Measurements from ENCODE around the gene ALKBH5.

The ALKBH5 gene

GRCh38 chr17:18224053-18224386 is 40.4 kb downstream of the ALKBH5 start:
- DNase-seq (ENCODE audit: low read depth): no peak

GRCh38 chr17:18224387-18225120 is 40.9 kb downstream of the ALKBH5 start:
- DNase-seq (ENCODE audit: low read depth): no peak

- peak; percentile 85 for DNase-seq (ENCODE audit: low read depth)
These were observed 41.6 kb downstream of the ALKBH5 start, which contains the start of gene LLGL1 for GRCh38 chr17:18225121-18225641. Gene LLGL1 (plus strand): TSS chr17:18225635. CDS start chr17:18225683, 48 bp downstream.

GRCh38 chr17:18225642-18226283 is 42.1 kb downstream of the ALKBH5 start:
- no peak for DNase-seq (ENCODE audit: low read depth)

- DNase-seq (ENCODE audit: low read depth): no peak
These were observed 42.8 kb downstream of the ALKBH5 start for GRCh38 chr17:18226284-18226945.

- DNase-seq (ENCODE audit: low read depth): no peak
These were observed 44.0 kb downstream of the ALKBH5 start for GRCh38 chr17:18227635-18228034.

GRCh38 chr17:18228176-18228682 is 44.6 kb downstream of the ALKBH5 start:
- no peak for DNase-seq (ENCODE audit: low read depth)

- DNase-seq (ENCODE audit: low read depth): no peak
These were observed 45.6 kb downstream of the ALKBH5 start for GRCh38 chr17:18229254-18229653.

- DNase-seq (ENCODE audit: low read depth): no peak
These were observed 46.1 kb downstream of the ALKBH5 start for GRCh38 chr17:18229771-18230170.

GRCh38 chr17:18230288-18231141 is 46.9 kb downstream of the ALKBH5 start:
- no peak for DNase-seq (ENCODE audit: low read depth)

GRCh38 chr17:18231164-18231563 is 47.5 kb downstream of the ALKBH5 start:
- DNase-seq (ENCODE audit: low read depth): no peak

- no peak for DNase-seq (ENCODE audit: low read depth)
These were observed 50.3 kb downstream of the ALKBH5 start for GRCh38 chr17:18233803-18234518.

- DNase-seq (ENCODE audit: low read depth): no peak
These were observed 51.3 kb downstream of the ALKBH5 start for GRCh38 chr17:18234853-18235380.

GRCh38 chr17:18235743-18236256 is 52.2 kb downstream of the ALKBH5 start:
- no peak for DNase-seq (ENCODE audit: low read depth)

- DNase-seq (ENCODE audit: low read depth): no peak
These were observed 52.9 kb downstream of the ALKBH5 start for GRCh38 chr17:18236494-18236893.

- no peak for DNase-seq (ENCODE audit: low read depth)
These were observed 53.8 kb downstream of the ALKBH5 start for GRCh38 chr17:18237461-18237860.

- no peak for DNase-seq (ENCODE audit: low read depth)
These were observed 54.7 kb downstream of the ALKBH5 start for GRCh38 chr17:18238299-18238698.

- DNase-seq (ENCODE audit: low read depth): no peak
These were observed 56.8 kb downstream of the ALKBH5 start for GRCh38 chr17:18240449-18240848.

GRCh38 chr17:18241229-18241871 is 57.7 kb downstream of the ALKBH5 start:
- DNase-seq (ENCODE audit: low read depth): no peak
